Renal cortex interstitium (tissue), 3 donors: Measurements from ENCODE around the gene OR12D2. TPM values are rescaled to one million over a fixed set of nuclear protein-coding genes. Genes with fewer than 3 reads are reported as not detected.

Experiments used
- polyA plus RNA-seq, 3 donors: library from polyadenylated mRNA; unstranded; fragments of 120-200 nt; gene quantifications; one replicate each; pipeline ENCODE4 v1.2.1, GENCODE V29; 2013; ENCODE audit not compliant: insufficient read length in 3 of 3

OR12D2 gene
- polyA plus RNA-seq, 3 donors, result not detected

Other genes starting within 250 kb of the OR12D2 start
- gene OR2J2, start 224.7 kb upstream of the OR12D2 start, polyA plus RNA-seq, result not detected
- under 1 TPM; 0.06 to 0.12 (median 0.11) TPM for gene OR14J1, start 93.9 kb upstream of the OR12D2 start, polyA plus RNA-seq
- gene OR5V1, start 26.8 kb upstream of the OR12D2 start, polyA plus RNA-seq, result not detected
- gene OR12D3, start 20.3 kb upstream of the OR12D2 start, polyA plus RNA-seq, result not detected
- gene OR12D1, start 19.3 kb downstream of the OR12D2 start, polyA plus RNA-seq, result not detected
- gene OR10C1, start 43.7 kb downstream of the OR12D2 start, polyA plus RNA-seq, result not detected
- gene OR11A1, start 61.4 kb downstream of the OR12D2 start, polyA plus RNA-seq, result not detected
- not detected for gene OR2H1, start 61.5 kb downstream of the OR12D2 start, polyA plus RNA-seq
- not detected for gene MAS1L, start 92.3 kb downstream of the OR12D2 start, polyA plus RNA-seq
- 1 to 10 TPM in 1 of 3 donors, under 1 TPM in 2; 0.52 to 1.3 (median 0.90) TPM for gene UBD, start 164.1 kb downstream of the OR12D2 start, polyA plus RNA-seq
- gene OR2H2, start 189.5 kb downstream of the OR12D2 start, polyA plus RNA-seq, result under 1 TPM; 0.11 to 0.13 (median 0.11) TPM
- 100 to 1,000 TPM in 1 of 3 donors, 10 to 100 TPM in 2; 66.8 to 109 (median 70.0) TPM for gene GABBR1, start 237.6 kb downstream of the OR12D2 start, polyA plus RNA-seq